WTC11 (cell line): ENCODE data around the gene DYNLRB1. TPM values are rescaled to one million over a fixed set of nuclear protein-coding genes. Genes with fewer than 3 reads are reported as not detected.
A peak's percentile ranks its signal among the peaks of the same experiment; 100 is the strongest.

ENCODE experiments used
- ATAC-seq: fragments of 200-7000 bp; cut with Tn5 transposase; 2 replicates; pipeline ENCODE4 v1.10.0; 2021; ENCODE audit warnings: mild to moderate bottlenecking, moderate library complexity
- CTCF ChIA-PET: fragments of 300-600 bp; sonication (Branson Sonifier 250); formaldehyde crosslinking; loops from one replicate; lab custom pipeline; 2021; ENCODE audit warnings: antibody characterized with exemption; lab: Charles Lee
- POLR2A ChIA-PET: fragments of 350-600 bp; sonication (Branson Sonifier 250); formaldehyde crosslinking; loops from one replicate; lab custom pipeline; 2021; ENCODE audit warnings: antibody characterized with exemption; lab: Charles Lee
- DNase-seq: peaks from one replicate; pipeline ENCODE4 v3.0.0; 2021; ENCODE audit warnings: low spot score
- H3K27ac Mint-ChIP-seq: 2 replicates; pipeline ENCODE4 v1.8.0; 2021; ENCODE audit warnings: mixed read lengths
- H3K27me3 Mint-ChIP-seq: 2 replicates; pipeline ENCODE4 v1.8.0; 2021; ENCODE audit warnings: low read depth, mild to moderate bottlenecking, moderate library complexity, mixed read lengths
- H3K36me3 Mint-ChIP-seq: 2 replicates; pipeline ENCODE4 v1.8.0; 2021; ENCODE audit warnings: mixed read lengths
- H3K4me1 Mint-ChIP-seq: 2 replicates; pipeline ENCODE4 v1.8.0; 2022; ENCODE audit warnings: mixed read lengths
- H3K4me3 Mint-ChIP-seq: 2 replicates; pipeline ENCODE4 v1.8.0; 2021; ENCODE audit warnings: mild to moderate bottlenecking, moderate library complexity, mixed read lengths
- H3K9me3 Mint-ChIP-seq: 2 replicates; pipeline ENCODE4 v1.8.0; 2021; ENCODE audit warnings: mixed read lengths
- EMX1 ChIP-seq: fragments of 250-450 bp; sonication (Bioruptor Pico); IDR thresholded peaks from 2 replicates; pipeline ENCODE4 v1.8.0; 2021; ENCODE audit warnings: mild to moderate bottlenecking
- FOXJ3 ChIP-seq: sonication (generic); formaldehyde crosslinking; IDR thresholded peaks from 2 replicates; pipeline ENCODE4 v1.9.0; 2021; ENCODE audit warnings: missing genetic modification reagents, mild to moderate bottlenecking, borderline replicate concordance
- FOXK1 ChIP-seq: sonication (generic); formaldehyde crosslinking; IDR thresholded peaks from 2 replicates; pipeline ENCODE4 v1.8.0; 2022; ENCODE audit warnings: mild to moderate bottlenecking, moderate library complexity, missing genetic modification reagents
- FOXP1 ChIP-seq: sonication (generic); formaldehyde crosslinking; IDR thresholded peaks from 2 replicates; pipeline ENCODE4 v1.8.0; 2022; ENCODE audit warnings: missing genetic modification reagents, mild to moderate bottlenecking, moderate library complexity, borderline replicate concordance
- GRHL2 ChIP-seq: fragments of 250-450 bp; sonication (Bioruptor Pico); IDR thresholded peaks from 2 replicates; pipeline ENCODE4 v1.8.0; 2022; ENCODE audit warnings: mild to moderate bottlenecking, moderate library complexity; ENCODE audit not compliant: insufficient replicate concordance, severe bottlenecking
- HMGA2 ChIP-seq: fragments of 250-450 bp; sonication (Bioruptor Pico); IDR thresholded peaks from 2 replicates; pipeline ENCODE4 v1.4.0; 2021; ENCODE audit warnings: mild to moderate bottlenecking, moderate library complexity
- MYBL2 ChIP-seq: sonication (generic); formaldehyde crosslinking; IDR thresholded peaks from 2 replicates; pipeline ENCODE4 v1.8.1; 2023; ENCODE audit warnings: mild to moderate bottlenecking, moderate library complexity, missing genetic modification reagents
- OVOL2 ChIP-seq: fragments of 250-450 bp; sonication (Bioruptor Pico); IDR thresholded peaks from 2 replicates; pipeline ENCODE4 v1.9.0; 2021; ENCODE audit warnings: mild to moderate bottlenecking, borderline replicate concordance
- TP53 ChIP-seq: sonication (generic); formaldehyde crosslinking; IDR thresholded peaks from 2 replicates; pipeline ENCODE4 v1.8.1; 2023; ENCODE audit warnings: mild to moderate bottlenecking, missing genetic modification reagents
- ZBTB21 ChIP-seq: sonication (generic); formaldehyde crosslinking; IDR thresholded peaks from 2 replicates; pipeline ENCODE4 v1.8.1; 2023; ENCODE audit warnings: mild to moderate bottlenecking, missing genetic modification reagents, borderline replicate concordance
- ZNF396 ChIP-seq: fragments of 250-450 bp; sonication (Bioruptor Pico); IDR thresholded peaks from 2 replicates; pipeline ENCODE4 v1.8.0; 2021; ENCODE audit warnings: mild to moderate bottlenecking, moderate library complexity, borderline replicate concordance
- total RNA-seq: library from RNA; stranded (reverse); gene quantifications from 3 replicates; pipeline ENCODE4 v1.2.3, GENCODE V29; 2021
- TF ChIP-seq, protein P1 (sequence below): fragments of 200-600 bp; IDR thresholded peaks from 2 replicates; pipeline ENCODE4 v1.8.0; 2022; ENCODE audit warnings: antibody characterized with exemption
- TF ChIP-seq, protein P2 (sequence below): sonication (generic); formaldehyde crosslinking; IDR thresholded peaks from 2 replicates; pipeline ENCODE4 v1.8.1; 2022; ENCODE audit warnings: mild to moderate bottlenecking, missing genetic modification reagents, moderate library complexity, borderline replicate concordance
- TF ChIP-seq, protein P3 (sequence below): sonication (generic); formaldehyde crosslinking; IDR thresholded peaks from 2 replicates; pipeline ENCODE4 v1.8.0; 2022; ENCODE audit warnings: mild to moderate bottlenecking, missing genetic modification reagents
- TF ChIP-seq, protein P4 (sequence below): sonication (generic); formaldehyde crosslinking; IDR thresholded peaks from 2 replicates; pipeline ENCODE4 v1.8.1; 2022; ENCODE audit warnings: mild to moderate bottlenecking, moderate library complexity, missing genetic modification reagents
- TF ChIP-seq, protein P5 (sequence below): sonication (generic); formaldehyde crosslinking; IDR thresholded peaks from 2 replicates; pipeline ENCODE4 v1.8.1; 2023; ENCODE audit warnings: mild to moderate bottlenecking, missing genetic modification reagents
- TF ChIP-seq, protein P6 (sequence below): fragments of 250-450 bp; sonication (Bioruptor Pico); IDR thresholded peaks from 2 replicates; pipeline ENCODE4 v1.8.0; 2021; ENCODE audit warnings: mild to moderate bottlenecking

DYNLRB1 gene
- total RNA-seq, 1 experiment from 2014 or later, result 99.3 TPM

DNA sequence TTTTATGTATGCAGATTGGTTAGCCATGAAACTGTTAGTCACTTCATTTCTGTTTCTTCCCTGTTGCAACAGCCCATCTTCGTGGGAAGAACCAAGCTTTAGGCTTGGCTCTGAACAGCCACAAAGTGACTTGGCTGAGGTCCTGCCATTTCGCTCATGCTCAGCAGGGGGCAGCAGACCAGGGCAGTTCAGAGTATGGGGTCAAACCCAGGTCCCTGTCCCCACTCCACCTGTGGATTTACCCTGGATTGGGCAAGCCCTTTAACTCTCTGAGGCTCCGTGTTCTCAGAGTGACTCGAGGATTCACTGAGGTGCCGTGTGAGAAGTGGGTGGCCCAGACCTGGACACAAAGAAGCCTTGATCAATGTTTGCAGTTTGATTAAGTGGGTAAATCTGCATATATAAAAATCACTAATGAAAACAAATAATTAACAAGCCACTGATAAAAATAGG lies 22.5 kb downstream of the DYNLRB1 start (continued):
- TF ChIP-seq, protein P1, sequence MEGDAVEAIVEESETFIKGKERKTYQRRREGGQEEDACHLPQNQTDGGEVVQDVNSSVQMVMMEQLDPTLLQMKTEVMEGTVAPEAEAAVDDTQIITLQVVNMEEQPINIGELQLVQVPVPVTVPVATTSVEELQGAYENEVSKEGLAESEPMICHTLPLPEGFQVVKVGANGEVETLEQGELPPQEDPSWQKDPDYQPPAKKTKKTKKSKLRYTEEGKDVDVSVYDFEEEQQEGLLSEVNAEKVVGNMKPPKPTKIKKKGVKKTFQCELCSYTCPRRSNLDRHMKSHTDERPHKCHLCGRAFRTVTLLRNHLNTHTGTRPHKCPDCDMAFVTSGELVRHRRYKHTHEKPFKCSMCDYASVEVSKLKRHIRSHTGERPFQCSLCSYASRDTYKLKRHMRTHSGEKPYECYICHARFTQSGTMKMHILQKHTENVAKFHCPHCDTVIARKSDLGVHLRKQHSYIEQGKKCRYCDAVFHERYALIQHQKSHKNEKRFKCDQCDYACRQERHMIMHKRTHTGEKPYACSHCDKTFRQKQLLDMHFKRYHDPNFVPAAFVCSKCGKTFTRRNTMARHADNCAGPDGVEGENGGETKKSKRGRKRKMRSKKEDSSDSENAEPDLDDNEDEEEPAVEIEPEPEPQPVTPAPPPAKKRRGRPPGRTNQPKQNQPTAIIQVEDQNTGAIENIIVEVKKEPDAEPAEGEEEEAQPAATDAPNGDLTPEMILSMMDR, result peak; percentile 60
- TF ChIP-seq, protein P2, sequence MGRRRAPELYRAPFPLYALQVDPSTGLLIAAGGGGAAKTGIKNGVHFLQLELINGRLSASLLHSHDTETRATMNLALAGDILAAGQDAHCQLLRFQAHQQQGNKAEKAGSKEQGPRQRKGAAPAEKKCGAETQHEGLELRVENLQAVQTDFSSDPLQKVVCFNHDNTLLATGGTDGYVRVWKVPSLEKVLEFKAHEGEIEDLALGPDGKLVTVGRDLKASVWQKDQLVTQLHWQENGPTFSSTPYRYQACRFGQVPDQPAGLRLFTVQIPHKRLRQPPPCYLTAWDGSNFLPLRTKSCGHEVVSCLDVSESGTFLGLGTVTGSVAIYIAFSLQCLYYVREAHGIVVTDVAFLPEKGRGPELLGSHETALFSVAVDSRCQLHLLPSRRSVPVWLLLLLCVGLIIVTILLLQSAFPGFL, result no peak

DNA sequence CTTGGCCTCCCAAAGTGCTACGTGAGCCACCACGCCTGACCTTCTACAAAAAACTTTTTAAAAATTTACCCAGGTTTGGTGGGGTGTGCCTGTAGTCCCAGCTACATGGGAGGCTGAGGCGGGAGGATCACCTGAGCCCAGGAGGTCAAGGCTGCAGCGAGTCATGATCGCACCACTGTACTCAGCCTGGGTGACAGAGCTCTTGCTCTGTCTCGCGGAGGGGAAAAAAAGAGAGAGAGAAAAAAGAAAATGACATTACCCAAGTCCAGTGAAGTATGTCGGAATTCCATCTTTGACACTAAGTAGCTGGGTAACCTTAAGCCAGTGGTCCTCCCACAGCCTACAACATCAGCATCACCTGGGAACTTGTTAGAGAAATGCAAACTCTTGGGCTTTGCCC lies 23.5 kb downstream of the DYNLRB1 start:
- no peak for ATAC-seq
- DNase-seq, result no peak
- TF ChIP-seq FOXJ3, result no peak
- TF ChIP-seq MYBL2, result no peak
- TF ChIP-seq HMGA2, result no peak
- TF ChIP-seq GRHL2 (CRISPR knock-in tag), result no peak
- TF ChIP-seq, protein P3, sequence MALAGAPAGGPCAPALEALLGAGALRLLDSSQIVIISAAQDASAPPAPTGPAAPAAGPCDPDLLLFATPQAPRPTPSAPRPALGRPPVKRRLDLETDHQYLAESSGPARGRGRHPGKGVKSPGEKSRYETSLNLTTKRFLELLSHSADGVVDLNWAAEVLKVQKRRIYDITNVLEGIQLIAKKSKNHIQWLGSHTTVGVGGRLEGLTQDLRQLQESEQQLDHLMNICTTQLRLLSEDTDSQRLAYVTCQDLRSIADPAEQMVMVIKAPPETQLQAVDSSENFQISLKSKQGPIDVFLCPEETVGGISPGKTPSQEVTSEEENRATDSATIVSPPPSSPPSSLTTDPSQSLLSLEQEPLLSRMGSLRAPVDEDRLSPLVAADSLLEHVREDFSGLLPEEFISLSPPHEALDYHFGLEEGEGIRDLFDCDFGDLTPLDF (CRISPR knock-in tag), result no peak
- no peak for TF ChIP-seq ZBTB21 (CRISPR knock-in tag)
- TF ChIP-seq OVOL2, result no peak
- no peak for TF ChIP-seq FOXP1 (CRISPR knock-in tag)
- TF ChIP-seq, all 79 proteins: peak for 0
- H3K9me3 Mint-ChIP-seq, result no peaks in the 10 kb centered on the region
- POLR2A ChIA-PET, result no interaction called here
- H3K4me3 Mint-ChIP-seq, result no peak overlapping the region
- H3K36me3 Mint-ChIP-seq, result peaks cover 32% of the 10 kb centered on the region
- CTCF ChIA-PET, result interaction anchor here (0.9 to 1.3 kb wide), 3 partner anchors 17 to 349 kb away, joined by 3 to 4 read pairs (median 4); no protein-coding TSS in a partner anchor
- peaks cover 11% of the 10 kb centered on the region for H3K4me1 Mint-ChIP-seq
- 0 out of 2 replicates have a peak, but pooled peaks cover 2% of the 10 kb centered on the region for H3K27me3 Mint-ChIP-seq
- H3K27ac Mint-ChIP-seq, result no peak overlapping the region

DNA sequence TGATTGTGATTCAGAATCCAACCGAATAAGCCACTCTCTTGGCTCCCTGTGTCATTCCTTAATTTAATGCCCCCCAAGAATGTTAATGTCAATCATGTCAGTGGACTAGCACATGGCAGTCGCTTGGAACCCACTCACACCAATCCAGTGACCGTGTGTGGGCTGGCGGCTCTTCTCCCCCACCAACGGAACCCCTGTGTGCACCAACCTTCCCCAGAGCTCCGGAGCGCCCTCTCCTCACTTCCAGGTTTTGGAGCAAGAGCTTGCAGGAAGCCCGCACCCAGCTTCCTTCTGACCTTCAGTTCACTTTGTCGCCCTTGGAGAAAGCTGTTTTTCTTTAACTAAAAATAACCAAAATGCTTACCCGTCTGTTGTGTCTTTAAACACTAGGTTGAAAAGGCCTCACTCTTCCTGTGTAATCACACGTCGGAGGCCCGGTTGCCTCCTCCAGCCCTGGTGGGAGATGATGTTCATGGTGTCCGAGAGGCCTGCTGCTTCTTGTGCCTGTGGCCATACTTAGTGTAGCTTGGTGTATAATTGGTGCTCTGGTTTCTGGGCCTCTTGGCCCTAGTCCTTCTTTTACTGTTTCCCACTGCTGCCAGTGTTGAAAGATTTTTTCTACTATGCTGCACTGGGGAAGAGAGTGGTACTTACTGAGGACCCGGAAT lies 24.5 kb downstream of the DYNLRB1 start:
- ATAC-seq (no peak), DNase-seq (no peak)
- no peak overlapping the region for H3K4me3 Mint-ChIP-seq
- ChIA-PET POLR2A (no interaction called here), CTCF (interaction anchor here (0.6 to 1.3 kb wide), 4 partner anchors 18 to 229 kb away, joined by 3 to 4 read pairs (median 4); no protein-coding TSS in a partner anchor)
- H3K9me3 Mint-ChIP-seq, result no peaks in the 10 kb centered on the region
- peaks cover 12% of the 10 kb centered on the region for H3K4me1 Mint-ChIP-seq
- TF ChIP-seq EMX1 (CRISPR knock-in tag), result no peak
- peaks cover 25% of the 10 kb centered on the region for H3K36me3 Mint-ChIP-seq
- H3K27me3 Mint-ChIP-seq, result 0 out of 2 replicates have a peak, but pooled peaks cover 3% of the 10 kb centered on the region
- no peak overlapping the region for H3K27ac Mint-ChIP-seq

DNA sequence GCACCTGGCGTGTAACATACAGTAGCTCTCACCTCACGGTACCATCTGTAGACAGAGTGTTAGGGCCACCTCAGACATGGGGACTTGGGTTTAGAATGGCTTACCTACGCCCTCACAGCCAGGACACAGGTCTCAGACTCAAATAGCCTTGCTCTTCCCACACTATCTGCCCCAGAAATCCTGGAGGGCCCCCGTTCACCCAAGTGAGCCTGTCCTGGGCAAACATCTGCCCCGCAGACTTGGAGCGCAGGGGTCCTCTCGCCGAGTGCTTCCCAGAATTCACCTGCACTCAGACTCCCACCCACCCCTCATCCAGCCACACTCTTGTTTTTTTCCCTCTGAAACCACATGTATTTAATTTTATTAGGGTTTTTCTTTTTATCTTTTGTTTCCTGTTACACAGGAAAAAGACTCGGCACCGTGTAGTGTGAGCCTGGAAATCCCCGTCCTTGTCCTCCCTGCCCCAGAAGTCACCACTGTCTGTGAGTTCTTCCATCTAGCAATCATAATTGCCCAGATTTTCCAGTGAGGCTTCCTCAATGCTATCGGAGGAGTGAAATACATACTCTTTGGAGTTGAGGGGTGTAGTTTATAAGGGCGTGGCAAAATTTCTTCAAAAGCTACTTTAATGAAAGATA lies 25.2 kb downstream of the DYNLRB1 start:
- Mint-ChIP-seq H3K27me3 (0 out of 2 replicates have a peak, but pooled peaks cover 3% of the 10 kb centered on the region), H3K4me3 (no peak overlapping the region), H3K4me1 (peaks cover 12% of the 10 kb centered on the region), H3K36me3 (peaks cover 23% of the 10 kb centered on the region), H3K9me3 (no peaks in the 10 kb centered on the region), H3K27ac (no peak overlapping the region)
- ATAC-seq, result no peak
- ChIA-PET POLR2A (no interaction called here), CTCF (interaction anchor here (0.6 to 1.0 kb wide), 2 partner anchors 19 to 228 kb away, joined by 3 read pairs; no protein-coding TSS in a partner anchor)
- DNase-seq, result no peak
- TF ChIP-seq, protein P4, sequence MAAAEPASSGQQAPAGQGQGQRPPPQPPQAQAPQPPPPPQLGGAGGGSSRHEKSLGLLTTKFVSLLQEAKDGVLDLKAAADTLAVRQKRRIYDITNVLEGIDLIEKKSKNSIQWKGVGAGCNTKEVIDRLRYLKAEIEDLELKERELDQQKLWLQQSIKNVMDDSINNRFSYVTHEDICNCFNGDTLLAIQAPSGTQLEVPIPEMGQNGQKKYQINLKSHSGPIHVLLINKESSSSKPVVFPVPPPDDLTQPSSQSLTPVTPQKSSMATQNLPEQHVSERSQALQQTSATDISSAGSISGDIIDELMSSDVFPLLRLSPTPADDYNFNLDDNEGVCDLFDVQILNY (CRISPR knock-in tag), result no peak
- TF ChIP-seq ZNF396 (CRISPR knock-in tag), result no peak
- TF ChIP-seq, protein P5, sequence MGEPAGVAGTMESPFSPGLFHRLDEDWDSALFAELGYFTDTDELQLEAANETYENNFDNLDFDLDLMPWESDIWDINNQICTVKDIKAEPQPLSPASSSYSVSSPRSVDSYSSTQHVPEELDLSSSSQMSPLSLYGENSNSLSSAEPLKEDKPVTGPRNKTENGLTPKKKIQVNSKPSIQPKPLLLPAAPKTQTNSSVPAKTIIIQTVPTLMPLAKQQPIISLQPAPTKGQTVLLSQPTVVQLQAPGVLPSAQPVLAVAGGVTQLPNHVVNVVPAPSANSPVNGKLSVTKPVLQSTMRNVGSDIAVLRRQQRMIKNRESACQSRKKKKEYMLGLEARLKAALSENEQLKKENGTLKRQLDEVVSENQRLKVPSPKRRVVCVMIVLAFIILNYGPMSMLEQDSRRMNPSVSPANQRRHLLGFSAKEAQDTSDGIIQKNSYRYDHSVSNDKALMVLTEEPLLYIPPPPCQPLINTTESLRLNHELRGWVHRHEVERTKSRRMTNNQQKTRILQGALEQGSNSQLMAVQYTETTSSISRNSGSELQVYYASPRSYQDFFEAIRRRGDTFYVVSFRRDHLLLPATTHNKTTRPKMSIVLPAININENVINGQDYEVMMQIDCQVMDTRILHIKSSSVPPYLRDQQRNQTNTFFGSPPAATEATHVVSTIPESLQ (CRISPR knock-in tag), result no peak
- no peak for TF ChIP-seq TP53 (CRISPR knock-in tag)
- TF ChIP-seq FOXK1, result no peak
- TF ChIP-seq, protein P1, result no peak
- TF ChIP-seq EMX1 (CRISPR knock-in tag), result no peak
- TF ChIP-seq, protein P6, sequence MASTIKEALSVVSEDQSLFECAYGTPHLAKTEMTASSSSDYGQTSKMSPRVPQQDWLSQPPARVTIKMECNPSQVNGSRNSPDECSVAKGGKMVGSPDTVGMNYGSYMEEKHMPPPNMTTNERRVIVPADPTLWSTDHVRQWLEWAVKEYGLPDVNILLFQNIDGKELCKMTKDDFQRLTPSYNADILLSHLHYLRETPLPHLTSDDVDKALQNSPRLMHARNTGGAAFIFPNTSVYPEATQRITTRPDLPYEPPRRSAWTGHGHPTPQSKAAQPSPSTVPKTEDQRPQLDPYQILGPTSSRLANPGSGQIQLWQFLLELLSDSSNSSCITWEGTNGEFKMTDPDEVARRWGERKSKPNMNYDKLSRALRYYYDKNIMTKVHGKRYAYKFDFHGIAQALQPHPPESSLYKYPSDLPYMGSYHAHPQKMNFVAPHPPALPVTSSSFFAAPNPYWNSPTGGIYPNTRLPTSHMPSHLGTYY (CRISPR knock-in tag), result no peak
- TF ChIP-seq MYBL2, result no peak
